ENCODE data around the gene INSYN2B.

DNA sequence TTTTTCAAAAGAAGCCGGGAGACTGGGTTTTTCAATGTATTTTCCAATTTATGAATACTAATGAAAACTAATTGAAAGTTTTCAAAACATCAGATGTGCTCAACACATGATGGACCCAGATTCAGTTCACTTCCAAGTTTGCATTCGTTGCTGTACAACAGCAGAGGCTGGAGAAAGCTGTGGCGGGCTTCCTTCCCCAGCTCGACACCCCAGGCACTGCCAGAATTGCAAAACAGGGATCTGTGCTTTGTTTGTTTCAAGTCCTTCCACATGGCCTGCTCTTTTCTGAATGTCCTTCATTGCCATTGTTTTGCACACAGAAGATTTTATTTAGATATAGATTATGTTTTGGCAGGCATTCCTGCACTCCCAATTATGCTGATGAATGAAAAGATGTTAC lies 30.3 kb upstream of the INSYN2B start:
- TF ChIP-seq, protein P1, sequence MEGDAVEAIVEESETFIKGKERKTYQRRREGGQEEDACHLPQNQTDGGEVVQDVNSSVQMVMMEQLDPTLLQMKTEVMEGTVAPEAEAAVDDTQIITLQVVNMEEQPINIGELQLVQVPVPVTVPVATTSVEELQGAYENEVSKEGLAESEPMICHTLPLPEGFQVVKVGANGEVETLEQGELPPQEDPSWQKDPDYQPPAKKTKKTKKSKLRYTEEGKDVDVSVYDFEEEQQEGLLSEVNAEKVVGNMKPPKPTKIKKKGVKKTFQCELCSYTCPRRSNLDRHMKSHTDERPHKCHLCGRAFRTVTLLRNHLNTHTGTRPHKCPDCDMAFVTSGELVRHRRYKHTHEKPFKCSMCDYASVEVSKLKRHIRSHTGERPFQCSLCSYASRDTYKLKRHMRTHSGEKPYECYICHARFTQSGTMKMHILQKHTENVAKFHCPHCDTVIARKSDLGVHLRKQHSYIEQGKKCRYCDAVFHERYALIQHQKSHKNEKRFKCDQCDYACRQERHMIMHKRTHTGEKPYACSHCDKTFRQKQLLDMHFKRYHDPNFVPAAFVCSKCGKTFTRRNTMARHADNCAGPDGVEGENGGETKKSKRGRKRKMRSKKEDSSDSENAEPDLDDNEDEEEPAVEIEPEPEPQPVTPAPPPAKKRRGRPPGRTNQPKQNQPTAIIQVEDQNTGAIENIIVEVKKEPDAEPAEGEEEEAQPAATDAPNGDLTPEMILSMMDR (IDR thresholded peaks at IDR 0.05) = no peak
- no peak for TF ChIP-seq EZH2 (IDR thresholded peaks at IDR 0.05; ENCODE audit: borderline replicate concordance, insufficient read depth, low read depth, low read length, poor library complexity, severe bottlenecking)

All from B cell (primary cell).